CD4-positive, alpha-beta T cell treated with Interleukin-6 at 100 ng/mL for 8 hours (primary cell): Measurements from ENCODE around the gene GAS2.

Experiments
- DNase-seq: peaks from one replicate; pipeline ENCODE4 v3.0.0-alpha.2; 2020; ENCODE audit warnings: mixed read lengths, low spot score

GAS2 gene

DNA sequence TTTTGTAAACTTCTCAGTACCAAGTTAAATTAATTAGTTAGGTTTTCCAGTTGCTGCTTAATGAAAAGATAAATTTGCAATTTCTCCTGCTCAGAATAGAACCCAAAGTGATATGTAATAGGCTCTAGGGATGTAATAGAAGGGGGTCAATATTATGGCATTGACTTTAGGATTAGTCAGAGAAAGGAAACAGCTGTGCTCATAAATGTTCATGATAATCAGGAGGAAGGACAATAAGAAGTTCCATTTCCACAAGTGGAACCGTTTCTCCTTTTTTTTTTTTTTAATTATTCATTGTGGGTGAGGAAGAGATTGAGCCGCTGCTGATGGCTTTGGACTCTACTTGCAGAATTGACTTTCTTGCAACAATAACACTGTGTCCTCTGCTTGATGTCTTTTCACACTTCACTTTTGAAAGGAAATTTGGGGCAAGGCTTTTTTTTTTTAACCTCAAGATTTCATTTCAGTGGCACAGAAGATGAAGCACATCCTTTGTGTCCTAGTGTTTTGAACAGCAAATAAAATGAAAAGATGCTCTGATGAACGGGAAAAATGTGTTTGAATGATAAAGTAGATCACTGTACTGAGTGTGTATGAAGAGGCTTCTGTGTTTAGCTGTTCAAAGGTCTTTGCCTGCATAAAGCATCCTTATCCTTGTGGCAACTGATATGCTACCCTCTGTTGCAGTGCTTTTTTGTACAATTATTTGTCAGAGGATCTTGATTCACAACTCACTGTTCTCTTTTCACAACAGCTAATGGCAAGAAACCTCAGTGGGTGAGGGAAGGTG, 62.4 kb downstream of the GAS2 start:
- DNase-seq, result no peak

DNA sequence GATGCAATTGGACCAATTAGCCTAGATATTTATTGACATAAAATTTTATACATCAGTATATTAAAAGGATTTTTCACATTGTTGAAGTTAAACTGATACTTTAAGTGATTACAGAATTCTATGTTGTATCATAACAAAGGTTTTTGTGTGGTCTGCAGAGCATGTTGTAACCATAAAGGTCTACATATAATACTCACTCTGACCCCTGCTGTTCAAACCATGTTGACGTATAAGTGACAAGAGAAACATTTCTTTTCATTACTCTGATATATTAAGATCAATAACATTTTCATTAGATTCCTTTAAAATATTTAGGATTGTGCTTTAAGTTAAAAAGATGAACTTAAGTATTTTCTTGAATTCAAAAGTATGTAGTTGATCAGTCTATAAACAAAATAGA, 63.9 kb downstream of the GAS2 start:
- DNase-seq, result no peak

DNA sequence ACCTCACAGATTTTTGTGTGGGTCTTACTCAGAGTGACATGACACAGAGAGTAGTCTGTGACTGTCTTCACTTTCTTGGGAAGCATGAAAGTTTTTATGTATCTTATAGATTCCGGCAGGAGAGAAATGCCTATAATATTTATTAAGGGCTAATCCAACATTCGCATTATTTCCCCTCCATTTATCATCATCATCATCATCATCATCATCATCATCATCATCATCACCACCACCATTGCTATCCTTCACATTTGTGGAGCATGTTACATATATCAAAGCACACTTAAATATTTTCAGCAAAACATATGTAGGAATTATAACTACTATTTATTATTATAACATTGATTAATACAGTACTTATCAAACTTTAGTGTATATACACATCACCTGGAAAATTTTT, 66.2 kb downstream of the GAS2 start:
- no peak for DNase-seq

DNA sequence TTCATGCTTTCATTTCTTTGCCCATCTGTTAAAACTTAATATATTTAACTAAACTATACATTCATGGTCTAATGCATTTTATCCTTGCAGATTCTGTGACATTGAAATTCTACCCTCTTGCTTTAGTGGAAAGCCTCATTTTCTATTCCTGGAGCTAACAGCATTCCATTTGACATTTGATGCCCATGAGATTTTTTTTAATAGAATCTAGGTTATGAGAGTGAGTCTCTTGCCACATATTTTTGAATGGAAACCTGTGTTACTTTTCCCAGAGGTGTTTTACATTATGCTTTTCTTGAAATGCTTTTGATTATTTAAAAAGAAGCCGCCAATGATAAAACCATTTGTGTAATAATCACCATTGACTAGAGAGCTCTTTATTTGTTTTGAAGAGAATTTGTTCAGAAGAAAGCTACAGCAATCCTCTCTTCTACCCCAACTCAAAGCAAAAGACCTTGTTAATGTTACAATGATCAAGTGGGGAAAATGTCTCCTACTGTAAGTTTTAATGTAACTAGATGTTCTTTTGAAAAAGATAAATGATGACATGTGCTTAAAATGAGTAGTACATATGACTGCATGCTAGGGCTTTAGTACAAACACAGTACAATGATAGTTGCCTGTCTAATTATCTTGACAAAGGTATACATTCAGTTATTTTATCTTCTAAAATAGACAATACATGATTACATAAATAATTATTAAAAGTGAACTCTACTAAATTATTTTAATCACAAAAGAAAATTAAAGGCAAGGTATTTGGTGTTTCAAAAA, 67.3 kb downstream of the GAS2 start:
- DNase-seq, result no peak

DNA sequence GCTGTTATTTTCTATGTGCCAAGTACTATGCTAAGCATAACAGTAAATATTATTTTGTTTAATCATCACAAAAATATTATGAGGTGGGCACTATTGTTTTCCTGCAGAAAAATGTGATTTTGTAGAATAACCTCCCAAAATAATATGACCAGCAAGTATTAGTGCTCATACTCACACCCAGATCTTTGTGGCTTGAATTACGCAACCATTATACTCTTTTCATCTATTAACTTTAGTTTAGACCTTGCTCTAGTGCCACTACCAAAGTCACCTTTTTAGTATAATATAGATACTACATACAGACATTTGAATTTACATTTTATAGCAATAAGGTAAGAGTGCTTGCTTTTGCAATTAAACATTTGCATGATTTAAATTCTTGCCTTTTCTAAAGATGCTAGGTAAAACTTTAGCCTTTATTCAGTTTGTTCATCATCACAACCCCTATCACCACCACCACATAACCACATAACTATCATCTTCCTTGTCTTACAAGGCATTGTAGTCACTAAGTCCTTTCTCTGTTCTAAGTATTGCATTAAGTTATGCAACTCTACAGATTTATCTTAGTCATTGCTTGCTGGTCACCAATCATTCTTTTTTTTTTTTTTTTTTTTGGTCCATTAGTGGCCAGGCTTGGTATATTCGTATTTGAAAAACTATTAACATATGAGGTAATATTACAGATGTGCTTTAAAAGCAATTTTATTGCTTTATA, 68.4 kb downstream of the GAS2 start:
- DNase-seq, result no peak

DNA sequence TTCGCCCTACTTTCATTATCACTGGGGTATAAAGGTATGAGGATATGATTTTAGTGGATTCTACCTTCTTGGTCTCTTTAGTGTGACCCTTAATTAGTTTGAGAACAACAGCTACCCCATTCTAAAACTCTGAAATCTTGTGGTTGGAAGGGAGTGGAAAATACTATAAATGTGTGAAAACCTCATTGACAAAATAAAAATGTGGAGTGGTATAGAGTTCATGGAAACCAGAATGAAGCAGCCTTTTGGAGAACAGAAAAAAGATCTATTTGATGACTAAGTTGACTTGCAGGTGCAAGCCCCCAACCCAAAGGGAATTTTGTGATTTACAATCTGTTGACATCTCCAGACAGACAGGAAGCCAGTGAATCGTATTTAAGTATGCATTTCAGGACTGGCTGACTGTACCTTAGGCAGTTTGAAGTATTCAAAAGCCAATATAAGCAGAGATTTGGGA, 75.8 kb downstream of the GAS2 start:
- DNase-seq, result no peak

DNA sequence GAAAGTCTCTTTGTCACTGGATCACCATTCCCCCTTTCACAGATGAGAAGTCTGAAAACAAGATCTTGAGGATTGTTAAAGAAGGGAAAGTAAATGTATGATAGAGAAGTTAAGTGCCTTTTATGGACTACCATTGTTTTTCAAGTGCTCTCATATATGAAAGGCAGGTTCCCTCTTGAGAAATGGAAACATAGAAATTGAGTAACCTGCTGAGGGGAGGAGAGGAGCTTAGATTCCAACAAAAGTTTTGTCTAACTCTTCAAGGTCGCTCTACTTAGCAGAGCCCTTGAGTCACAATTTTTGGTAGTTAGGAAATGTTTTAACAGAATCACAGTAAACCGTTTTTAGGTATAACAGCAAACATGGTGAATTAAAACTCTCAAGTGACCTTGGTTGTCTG, 83.1 kb downstream of the GAS2 start:
- DNase-seq, result no peak

DNA sequence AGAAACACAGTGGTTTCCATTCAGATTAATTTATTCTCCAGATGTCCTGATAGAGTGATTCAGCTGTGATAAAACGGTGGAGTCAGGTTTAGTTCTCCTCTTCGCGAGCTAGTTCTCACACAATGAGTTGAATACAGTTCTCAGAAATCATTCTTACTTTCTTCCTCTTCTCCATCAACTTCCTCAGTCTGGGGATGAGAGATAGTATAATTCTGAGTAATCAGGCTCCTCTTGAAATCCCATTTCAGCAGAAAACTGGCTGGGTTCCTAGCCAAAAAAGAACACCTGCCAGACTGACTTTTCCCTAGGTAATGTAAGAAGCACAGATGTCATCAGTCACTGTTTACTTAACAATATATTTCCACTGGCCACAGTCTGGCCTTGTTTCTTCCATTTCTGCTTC, 86.5 kb downstream of the GAS2 start:
- no peak for DNase-seq

DNA sequence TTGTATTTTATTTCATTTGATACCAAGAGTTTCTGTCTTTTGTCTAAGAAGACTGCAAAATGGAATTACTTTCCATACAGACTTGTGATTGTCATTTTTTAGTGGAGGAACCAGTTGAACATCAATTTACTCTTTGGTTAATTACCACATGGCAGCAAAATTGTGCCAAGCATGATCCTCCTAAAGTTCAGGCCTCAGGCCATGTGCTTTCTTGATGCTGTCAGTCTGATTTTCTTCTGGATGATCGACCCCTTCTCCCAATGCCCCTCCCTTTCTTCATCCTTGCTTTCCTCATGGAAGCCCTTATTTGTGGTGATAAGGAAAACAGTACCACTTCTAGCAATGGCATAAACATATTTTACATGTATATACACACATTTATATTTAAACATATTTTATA, 87.0 kb downstream of the GAS2 start:
- DNase-seq, result no peak

DNA sequence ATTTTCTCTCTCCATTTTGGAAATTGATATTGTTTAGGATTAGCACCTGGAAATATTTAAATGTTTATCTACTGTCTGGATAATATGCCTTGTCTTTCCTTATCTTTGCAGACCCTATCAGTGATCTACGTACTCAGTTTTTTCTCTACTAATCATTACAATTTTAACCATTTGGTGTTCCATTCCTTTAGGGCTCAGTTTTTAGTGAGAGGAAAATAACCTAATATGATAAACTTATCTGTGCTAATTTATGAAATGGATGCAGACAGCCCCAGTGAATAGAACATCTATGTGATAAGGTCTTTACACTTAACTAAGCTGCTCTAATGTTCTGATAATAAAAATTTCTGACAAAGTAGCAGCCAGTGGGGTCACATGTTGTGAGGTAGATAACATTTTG, 94.7 kb downstream of the GAS2 start:
- DNase-seq, result no peak

DNA sequence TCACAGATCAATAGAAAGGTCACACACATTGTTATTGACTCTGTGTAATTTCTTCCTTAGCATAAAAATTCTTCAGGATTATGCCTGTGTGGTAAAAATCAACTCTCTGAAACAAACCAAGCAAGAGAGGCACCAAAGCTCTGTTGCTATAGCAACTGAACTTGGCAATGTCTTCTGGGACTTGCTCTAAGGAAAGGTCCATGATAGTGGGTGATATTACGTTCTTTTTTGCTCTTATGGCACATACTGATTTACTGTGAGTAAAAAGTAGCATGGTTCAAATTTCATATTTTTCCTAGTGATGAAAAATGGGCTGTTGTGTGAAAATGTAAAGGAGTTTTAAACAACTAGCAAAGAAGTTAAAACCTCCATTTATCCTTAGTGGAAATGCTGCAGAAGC, 96.8 kb downstream of the GAS2 start:
- no peak for DNase-seq

DNA sequence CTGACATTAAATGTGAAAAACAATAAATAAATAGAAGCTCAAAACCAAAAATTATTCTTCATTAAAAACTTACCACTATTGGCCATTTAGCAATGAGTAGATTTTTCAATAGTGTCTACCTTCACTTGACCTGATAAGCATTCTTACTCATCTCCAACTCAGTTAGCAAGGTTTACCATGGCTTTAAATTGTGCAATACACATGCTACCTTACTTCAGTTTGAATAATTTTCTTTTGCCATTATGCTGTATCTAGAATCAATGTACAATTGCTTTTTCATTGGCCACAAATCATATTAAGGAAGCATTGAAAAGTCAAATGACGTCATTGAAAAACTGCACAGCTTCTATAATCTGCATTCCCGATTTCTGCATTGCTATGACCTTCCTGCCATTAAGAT, 98.3 kb downstream of the GAS2 start:
- no peak for DNase-seq

DNA sequence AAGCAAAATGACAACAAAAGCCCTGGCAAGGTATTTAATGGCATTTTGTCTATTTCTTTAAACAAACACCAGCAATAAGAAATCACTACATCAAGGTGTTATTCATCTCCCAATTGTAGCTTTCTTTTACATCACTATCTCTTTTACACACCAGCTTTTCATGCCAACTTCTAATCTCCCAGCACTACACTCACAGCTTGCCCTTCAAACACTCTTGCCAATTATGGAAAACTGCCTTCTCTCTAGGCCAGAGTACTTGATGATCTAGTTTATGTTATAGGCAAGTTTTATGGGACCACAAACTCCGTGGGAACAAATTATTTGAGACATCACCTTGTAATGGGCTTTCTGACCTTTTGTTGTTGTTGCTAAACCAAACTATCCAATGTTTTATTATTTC, 101.9 kb downstream of the GAS2 start:
- no peak for DNase-seq

DNA sequence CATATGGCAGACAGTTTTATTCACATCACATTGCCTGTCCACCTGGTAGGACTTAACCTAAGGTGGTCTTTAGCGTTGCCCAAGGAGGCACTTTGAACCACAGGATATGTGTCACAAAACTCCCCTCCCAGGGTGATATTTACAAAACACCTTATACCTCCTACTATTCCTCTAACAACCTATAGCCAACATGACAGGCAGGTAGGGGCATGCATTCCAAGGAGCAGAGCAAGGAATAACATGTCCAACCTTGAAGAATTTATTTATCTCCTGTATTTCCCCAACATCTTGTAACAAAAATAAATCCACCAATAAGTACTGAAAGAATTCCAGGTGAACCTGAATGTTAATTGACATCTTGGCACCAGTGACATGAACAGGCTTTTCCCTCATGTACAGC, 102.7 kb downstream of the GAS2 start:
- DNase-seq, result no peak

DNA sequence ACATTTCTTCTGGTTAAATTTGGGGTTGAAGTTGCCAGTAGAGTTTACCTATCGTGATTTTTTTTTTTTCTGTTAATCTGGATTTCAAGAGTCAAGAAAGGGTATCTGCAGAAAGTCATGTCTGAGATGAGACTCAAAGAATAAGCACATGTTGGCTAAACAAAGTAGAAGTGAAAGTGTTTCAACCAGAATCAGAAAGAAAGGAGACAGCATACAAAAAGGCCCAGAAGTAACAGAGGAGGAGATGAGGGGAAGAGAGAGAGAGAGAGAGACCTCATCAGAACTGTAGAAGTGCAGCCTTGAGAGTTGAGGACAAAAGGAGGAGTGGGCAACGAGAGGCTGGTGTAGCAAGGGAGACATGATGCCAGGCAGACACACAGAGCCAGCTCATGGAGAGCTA, 108.3 kb downstream of the GAS2 start:
- no peak for DNase-seq

DNA sequence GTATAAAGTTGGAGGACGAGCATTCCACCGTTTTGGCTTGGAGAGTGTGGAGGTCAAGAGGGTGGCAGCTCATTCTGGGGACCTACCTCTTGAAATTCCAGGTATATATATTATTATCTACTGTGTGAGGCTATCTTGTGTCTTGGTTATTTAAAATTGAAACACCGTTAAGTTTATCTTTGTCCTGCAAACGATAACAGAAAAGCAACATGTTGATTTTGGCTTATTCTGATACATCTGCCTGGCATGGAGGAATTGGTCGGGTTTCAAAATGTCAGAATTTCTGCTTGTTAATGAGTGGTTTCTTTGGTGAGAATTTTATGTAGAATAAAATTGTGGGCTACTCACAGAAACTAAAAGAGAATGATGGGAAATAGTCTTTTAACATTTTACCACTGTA, 108.8 kb downstream of the GAS2 start:
- no peak for DNase-seq

DNA sequence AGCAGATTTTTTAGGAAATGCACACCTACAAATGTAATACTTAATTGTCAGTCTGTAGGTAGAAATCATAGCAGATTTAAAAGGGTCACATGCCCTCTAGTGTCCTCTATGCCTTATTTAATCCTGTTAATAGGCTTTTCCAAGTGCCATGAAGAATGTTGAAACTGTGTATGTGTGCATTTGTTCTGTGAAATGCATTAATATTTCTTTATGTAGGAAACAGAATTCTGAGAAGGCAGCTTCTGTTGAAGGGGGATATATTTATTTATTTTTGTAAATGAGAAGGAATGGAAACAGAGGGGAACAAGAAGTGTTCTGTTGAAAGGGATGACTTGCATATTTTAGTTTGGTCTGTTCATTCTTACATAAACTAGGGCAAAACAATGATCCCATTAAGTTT, 112.2 kb downstream of the GAS2 start:
- no peak for DNase-seq

DNA sequence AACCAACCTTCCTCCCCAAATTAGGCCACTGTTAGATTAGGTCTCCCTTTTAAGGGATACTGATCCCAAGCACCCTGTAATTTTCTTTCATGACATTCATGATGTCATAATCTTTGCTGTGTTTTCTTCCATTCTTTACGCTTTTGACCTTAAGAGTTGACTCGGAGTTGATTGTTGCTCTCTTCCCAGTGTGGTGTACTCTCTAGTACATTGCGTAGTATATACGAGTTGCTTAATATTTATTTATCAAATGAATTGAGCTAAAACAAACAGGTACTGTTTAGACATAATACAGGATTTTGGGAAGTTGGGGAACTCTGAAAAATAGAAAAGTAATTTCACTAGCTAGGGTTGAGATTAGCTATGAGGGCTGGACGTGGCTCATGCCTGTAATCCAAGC, 113.4 kb downstream of the GAS2 start:
- no peak for DNase-seq

DNA sequence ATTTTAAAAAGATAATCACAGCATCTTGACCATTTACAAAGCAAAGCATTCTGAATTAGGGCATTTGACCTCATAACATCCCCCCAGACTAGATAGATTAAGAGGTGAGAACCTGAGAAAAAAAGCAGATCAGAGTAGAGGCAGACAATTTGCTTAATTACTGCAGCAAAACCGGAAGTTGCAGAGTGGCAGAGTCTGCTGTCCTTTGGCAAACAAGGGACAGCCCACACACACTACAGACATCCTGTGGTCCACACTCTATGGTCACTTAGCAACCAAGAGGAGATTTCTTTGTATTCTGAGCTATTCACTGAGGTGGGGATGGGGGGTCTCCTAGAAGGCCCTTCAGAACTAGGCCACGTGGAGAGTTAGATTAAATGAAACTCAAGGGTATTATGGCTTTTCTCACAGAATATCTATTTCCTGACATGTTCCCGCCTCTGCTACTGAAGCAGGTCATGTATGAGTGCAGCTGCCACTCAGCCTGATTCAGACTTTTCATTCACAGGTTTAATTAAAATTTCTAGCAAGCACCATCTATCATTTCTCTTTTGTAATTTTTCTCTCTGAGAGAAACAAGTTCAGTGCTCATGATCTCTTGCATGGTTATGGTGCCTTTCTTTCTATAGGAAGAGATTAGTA, 114.7 kb downstream of the GAS2 start:
- DNase-seq, result no peak

DNA sequence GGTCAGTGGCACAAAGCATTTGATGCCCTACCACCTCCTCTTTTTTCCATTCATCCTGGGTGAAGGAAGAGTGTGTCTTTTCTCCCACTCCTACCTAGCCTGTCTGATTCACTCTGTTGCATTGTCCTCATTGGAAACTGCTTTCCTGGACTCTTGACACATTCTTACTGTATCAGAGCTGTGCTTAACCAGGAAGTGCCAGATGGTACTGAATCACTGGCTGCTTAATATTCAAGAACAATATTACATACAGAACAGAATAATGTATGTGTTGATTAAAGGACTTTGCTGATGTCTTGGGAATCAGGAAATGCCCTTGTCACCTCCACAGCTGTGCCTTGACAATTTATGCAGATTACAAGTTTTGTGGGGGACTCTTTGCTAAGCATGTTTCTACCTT, 118.8 kb downstream of the GAS2 start:
- DNase-seq, result no peak

DNA sequence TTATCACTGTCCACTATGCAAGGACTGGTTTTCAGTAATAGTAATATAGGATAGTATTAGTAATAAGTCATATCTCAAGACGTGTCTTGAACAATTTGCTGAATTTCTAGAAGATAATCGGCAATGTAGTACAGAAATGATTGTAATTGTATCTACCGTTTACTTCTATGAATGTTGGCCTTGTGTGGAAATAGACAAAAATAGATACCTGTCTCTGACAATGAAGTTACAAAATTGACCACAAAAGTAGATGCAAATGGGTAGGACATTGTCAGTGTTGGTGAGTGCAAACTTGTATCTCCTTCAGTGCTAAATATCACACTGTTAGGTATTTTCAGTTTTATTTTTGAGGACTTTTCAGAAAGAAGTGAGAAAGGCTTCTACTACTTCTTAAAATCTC, 120.1 kb downstream of the GAS2 start:
- DNase-seq, result no peak

DNA sequence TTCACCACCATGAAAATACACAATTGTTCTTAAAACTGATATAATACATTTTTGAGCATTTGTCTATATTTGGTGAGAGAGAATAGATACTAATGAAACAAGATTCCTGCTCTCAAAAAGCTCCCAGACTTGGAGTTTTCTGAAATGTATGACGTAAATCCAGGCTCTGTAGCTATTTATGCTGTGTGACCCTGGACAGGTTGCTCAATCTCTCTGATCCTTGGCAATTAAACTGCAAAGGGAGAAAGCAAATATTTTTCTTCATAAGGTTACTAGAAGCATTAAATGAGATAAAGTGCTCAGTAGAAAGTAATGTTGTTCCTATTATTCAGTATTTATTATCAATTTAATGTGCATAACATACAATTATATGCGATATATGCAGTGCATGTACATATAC, 120.6 kb downstream of the GAS2 start:
- no peak for DNase-seq
